ENCODE results near the gene BCL2L15. TPM values are rescaled to one million over a fixed set of nuclear protein-coding genes. Genes with fewer than 3 reads are reported as not detected.

Gene BCL2L15
- total and polyA plus RNA-seq, 10 of the 15 experiments (the other 5 are each of a cell fraction or from before 2014, with no cell fraction given) = 0.42 to 1.2 (median 0.59) TPM

DNA sequence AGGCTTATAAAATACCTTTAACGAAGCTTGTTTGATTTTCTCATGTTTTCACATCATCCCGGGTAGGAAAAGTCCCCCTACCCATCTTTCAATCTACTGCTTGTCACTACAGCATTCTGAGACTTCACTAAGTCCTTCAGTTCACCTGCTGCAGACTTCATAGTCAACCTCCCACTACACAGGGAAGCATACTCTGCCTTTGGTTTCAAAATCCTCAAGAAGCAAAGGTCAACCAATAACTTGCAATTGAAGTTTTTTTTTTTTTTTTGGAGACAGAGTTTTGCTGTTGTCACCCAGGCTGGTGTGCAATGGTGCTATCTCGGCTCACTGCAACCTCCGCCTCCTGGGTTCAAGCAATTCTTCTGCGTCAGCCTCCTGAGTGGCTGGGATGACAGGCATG is 11.2 kb downstream of the BCL2L15 start:
- SMC1A ChIA-PET (ENCODE audit: uncharacterized antibody, unreplicated experiment) = interaction anchor here (1.0 to 15.2 kb wide), 9 partner anchors 9 to 91 kb away, joined by 3 to 396 read pairs (median 4); partner anchors contain the start of genes AP4B1, DCLRE1B and HIPK1
- BruUV-seq (replicated peaks) = no TSS peak
- Histone ChIP-seq H3K9me3 (replicated peaks; ENCODE audit: control insufficient read depth, insufficient read depth, low read length) (no peaks in the 10 kb centered on the region), H2AFZ (ENCODE audit: control insufficient read depth, low read depth, low read length) (no peak overlapping the region), H3K4me3 (no peak overlapping the region), H3K27me3 (replicated peaks in 1 of 2; ENCODE audit: control insufficient read depth in 2 of 2, insufficient read depth in 2 of 2, low read length in 1 of 2) (no peaks in the 10 kb centered on the region), H3K27ac (ENCODE audit: control insufficient read depth, insufficient read depth) (no peak overlapping the region), H3K4me2 (ENCODE audit: control insufficient read depth, insufficient read depth) (no peak overlapping the region), H3K36me3 (ENCODE audit: control insufficient read depth in 2 of 2, insufficient read depth in 2 of 2, low read length in 1 of 2) (no peaks in the 10 kb centered on the region), H3K9ac (ENCODE audit: control insufficient read depth, insufficient read depth, low read length) (no peak overlapping the region), H4K20me1 (ENCODE audit: control insufficient read depth, insufficient read depth) (no peaks in the 10 kb centered on the region), H3K4me1 (ENCODE audit: control insufficient read depth, insufficient read depth, low read length) (peaks cover 60% of the 10 kb centered on the region), H3K79me2 (ENCODE audit: control insufficient read depth, insufficient read depth, low read length) (peaks cover 4% of the 10 kb centered on the region)
- POLR2A ChIA-PET = interaction anchor here (0.7 to 10.4 kb wide), 7 partner anchors 9 to 71 kb away, joined by 3 to 111 read pairs (median 4); partner anchors contain the start of gene AP4B1
- no peak for ATAC-seq
- intact Hi-C loops (cut with micrococcal nuclease; ENCODE audit: unreplicated experiment) = no loop called here
- no peak for DNase-seq (ENCODE audit: low read depth, low spot score)
- FAIRE-seq = no peak
- 94% methylated on average over 5 of the region's 5 CpGs for WGBS (ENCODE audit: insufficient coverage, insufficient replicate concordance, low lambda C conversion rate, missing lambda C conversion rate)
- in situ Hi-C loops (cut with MboI) = no loop called here
- RAD21 ChIA-PET (ENCODE audit: unreplicated experiment) = interaction anchor here (1.1 to 9.7 kb wide), 10 partner anchors 9 to 116 kb away, joined by 3 to 189 read pairs (median 4); partner anchors contain the start of genes AP4B1, DCLRE1B and HIPK1
- CTCF ChIA-PET = interaction anchor here (0.9 to 3.5 kb wide), 7 partner anchors 10 to 71 kb away, joined by 3 to 38 read pairs (median 6); partner anchors contain the start of genes AP4B1, DCLRE1B and HIPK1
- TF ChIP-seq CHD4 (IDR thresholded peaks at IDR 0.05) (no peak), SMAD5 (IDR thresholded peaks at IDR 0.05; ENCODE audit: low read depth) (no peak), GABPA (IDR thresholded peaks at IDR 0.05; ENCODE audit: low read depth) (no peak), JUND (IDR thresholded peaks at IDR 0.05; ENCODE audit: low read depth, low read length) (no peak), BCLAF1 (IDR thresholded peaks at IDR 0.05) (no peak), NBN (IDR thresholded peaks at IDR 0.05) (no peak), RUNX3 (IDR thresholded peaks at IDR 0.05; ENCODE audit: low read length) (no peak), POLR2A (IDR thresholded peaks at IDR 0.05; ENCODE audit: low read depth, low read length) (no peak)
- TF ChIP-seq, protein P1, sequence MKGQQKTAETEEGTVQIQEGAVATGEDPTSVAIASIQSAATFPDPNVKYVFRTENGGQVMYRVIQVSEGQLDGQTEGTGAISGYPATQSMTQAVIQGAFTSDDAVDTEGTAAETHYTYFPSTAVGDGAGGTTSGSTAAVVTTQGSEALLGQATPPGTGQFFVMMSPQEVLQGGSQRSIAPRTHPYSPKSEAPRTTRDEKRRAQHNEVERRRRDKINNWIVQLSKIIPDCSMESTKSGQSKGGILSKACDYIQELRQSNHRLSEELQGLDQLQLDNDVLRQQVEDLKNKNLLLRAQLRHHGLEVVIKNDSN (IDR thresholded peaks at IDR 0.05; ENCODE audit: borderline replicate concordance, extremely low read length, insufficient read depth, low read depth, low read length) = no peak
- TF ChIP-seq, protein P2, sequence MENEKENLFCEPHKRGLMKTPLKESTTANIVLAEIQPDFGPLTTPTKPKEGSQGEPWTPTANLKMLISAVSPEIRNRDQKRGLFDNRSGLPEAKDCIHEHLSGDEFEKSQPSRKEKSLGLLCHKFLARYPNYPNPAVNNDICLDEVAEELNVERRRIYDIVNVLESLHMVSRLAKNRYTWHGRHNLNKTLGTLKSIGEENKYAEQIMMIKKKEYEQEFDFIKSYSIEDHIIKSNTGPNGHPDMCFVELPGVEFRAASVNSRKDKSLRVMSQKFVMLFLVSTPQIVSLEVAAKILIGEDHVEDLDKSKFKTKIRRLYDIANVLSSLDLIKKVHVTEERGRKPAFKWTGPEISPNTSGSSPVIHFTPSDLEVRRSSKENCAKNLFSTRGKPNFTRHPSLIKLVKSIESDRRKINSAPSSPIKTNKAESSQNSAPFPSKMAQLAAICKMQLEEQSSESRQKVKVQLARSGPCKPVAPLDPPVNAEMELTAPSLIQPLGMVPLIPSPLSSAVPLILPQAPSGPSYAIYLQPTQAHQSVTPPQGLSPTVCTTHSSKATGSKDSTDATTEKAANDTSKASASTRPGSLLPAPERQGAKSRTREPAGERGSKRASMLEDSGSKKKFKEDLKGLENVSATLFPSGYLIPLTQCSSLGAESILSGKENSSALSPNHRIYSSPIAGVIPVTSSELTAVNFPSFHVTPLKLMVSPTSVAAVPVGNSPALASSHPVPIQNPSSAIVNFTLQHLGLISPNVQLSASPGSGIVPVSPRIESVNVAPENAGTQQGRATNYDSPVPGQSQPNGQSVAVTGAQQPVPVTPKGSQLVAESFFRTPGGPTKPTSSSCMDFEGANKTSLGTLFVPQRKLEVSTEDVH (IDR thresholded peaks at IDR 0.05; ENCODE audit: low read depth, partially characterized antibody) = no peak
- TF ChIP-seq, protein P3, sequence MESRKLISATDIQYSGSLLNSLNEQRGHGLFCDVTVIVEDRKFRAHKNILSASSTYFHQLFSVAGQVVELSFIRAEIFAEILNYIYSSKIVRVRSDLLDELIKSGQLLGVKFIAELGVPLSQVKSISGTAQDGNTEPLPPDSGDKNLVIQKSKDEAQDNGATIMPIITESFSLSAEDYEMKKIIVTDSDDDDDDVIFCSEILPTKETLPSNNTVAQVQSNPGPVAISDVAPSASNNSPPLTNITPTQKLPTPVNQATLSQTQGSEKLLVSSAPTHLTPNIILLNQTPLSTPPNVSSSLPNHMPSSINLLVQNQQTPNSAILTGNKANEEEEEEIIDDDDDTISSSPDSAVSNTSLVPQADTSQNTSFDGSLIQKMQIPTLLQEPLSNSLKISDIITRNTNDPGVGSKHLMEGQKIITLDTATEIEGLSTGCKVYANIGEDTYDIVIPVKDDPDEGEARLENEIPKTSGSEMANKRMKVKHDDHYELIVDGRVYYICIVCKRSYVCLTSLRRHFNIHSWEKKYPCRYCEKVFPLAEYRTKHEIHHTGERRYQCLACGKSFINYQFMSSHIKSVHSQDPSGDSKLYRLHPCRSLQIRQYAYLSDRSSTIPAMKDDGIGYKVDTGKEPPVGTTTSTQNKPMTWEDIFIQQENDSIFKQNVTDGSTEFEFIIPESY (IDR thresholded peaks at IDR 0.05) = no peak
- TF ChIP-seq, protein P4, sequence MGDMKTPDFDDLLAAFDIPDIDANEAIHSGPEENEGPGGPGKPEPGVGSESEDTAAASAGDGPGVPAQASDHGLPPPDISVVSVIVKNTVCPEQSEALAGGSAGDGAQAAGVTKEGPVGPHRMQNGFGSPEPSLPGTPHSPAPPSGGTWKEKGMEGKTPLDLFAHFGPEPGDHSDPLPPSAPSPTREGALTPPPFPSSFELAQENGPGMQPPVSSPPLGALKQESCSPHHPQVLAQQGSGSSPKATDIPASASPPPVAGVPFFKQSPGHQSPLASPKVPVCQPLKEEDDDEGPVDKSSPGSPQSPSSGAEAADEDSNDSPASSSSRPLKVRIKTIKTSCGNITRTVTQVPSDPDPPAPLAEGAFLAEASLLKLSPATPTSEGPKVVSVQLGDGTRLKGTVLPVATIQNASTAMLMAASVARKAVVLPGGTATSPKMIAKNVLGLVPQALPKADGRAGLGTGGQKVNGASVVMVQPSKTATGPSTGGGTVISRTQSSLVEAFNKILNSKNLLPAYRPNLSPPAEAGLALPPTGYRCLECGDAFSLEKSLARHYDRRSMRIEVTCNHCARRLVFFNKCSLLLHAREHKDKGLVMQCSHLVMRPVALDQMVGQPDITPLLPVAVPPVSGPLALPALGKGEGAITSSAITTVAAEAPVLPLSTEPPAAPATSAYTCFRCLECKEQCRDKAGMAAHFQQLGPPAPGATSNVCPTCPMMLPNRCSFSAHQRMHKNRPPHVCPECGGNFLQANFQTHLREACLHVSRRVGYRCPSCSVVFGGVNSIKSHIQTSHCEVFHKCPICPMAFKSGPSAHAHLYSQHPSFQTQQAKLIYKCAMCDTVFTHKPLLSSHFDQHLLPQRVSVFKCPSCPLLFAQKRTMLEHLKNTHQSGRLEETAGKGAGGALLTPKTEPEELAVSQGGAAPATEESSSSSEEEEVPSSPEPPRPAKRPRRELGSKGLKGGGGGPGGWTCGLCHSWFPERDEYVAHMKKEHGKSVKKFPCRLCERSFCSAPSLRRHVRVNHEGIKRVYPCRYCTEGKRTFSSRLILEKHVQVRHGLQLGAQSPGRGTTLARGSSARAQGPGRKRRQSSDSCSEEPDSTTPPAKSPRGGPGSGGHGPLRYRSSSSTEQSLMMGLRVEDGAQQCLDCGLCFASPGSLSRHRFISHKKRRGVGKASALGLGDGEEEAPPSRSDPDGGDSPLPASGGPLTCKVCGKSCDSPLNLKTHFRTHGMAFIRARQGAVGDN (IDR thresholded peaks at IDR 0.05) = no peak

Data from GM12878 (cell line).